ENCODE results near the gene CRYZL1. TPM values are rescaled to one million over a fixed set of nuclear protein-coding genes. Genes with fewer than 3 reads are reported as not detected.

Gene CRYZL1
- total RNA-seq, 6 experiments from 2014 or later = 9.7 to 16.3 (median 13.2) TPM

GRCh38 chr21:33554236-33554981, 87.1 kb downstream of the CRYZL1 start:
- Histone ChIP-seq H3K36me3 (peaks cover 24 to 87% (median 63%) of the 10 kb centered on the region in 4 donors), H3K4me1 (no peaks in the 10 kb centered on the region), H3K27ac (no peak overlapping the region), H3K27me3 (no peaks in the 10 kb centered on the region), H3K4me3 (no peak overlapping the region), H3K9me3 (no peaks in the 10 kb centered on the region)
- TF ChIP-seq POLR2A (IDR thresholded peaks at IDR 0.05) = no peak
- no peak for TF ChIP-seq CTCF (IDR thresholded peaks at IDR 0.05)
- ATAC-seq (no peak), DNase-seq (no peak)
- 90% methylated on average over 17 of the region's 18 CpGs for WGBS (ENCODE audit: insufficient coverage, low coverage, low lambda C conversion rate, missing lambda C conversion rate)
- intact Hi-C loops (cut with DNase I) = no loop called here

GRCh38 chr21:33552999-33553598, 88.4 kb downstream of the CRYZL1 start:
- Histone ChIP-seq H3K27me3 (no peaks in the 10 kb centered on the region), H3K9me3 (no peaks in the 10 kb centered on the region), H3K27ac (no peak overlapping the region), H3K36me3 (peaks cover 24 to 87% (median 65%) of the 10 kb centered on the region in 4 donors), H3K4me1 (no peaks in the 10 kb centered on the region), H3K4me3 (no peak overlapping the region)
- intact Hi-C loops (cut with DNase I) = no loop called here
- peak in 1 of 4 donors; percentile 15 for ATAC-seq
- 94% methylated on average over 4 of the region's 12 CpGs for WGBS (ENCODE audit: insufficient coverage, low coverage, low lambda C conversion rate, missing lambda C conversion rate)
- TF ChIP-seq CTCF (IDR thresholded peaks at IDR 0.05) (no peak), POLR2A (IDR thresholded peaks at IDR 0.05) (no peak)
- DNase-seq = no peak

- Histone ChIP-seq H3K27ac (no peak overlapping the region), H3K27me3 (no peaks in the 10 kb centered on the region), H3K9me3 (no peaks in the 10 kb centered on the region), H3K36me3 (peaks cover 24 to 87% (median 61%) of the 10 kb centered on the region in 4 donors), H3K4me1 (no peaks in the 10 kb centered on the region), H3K4me3 (no peak overlapping the region)
- ATAC-seq (peak in 3 of 4 donors; percentile 10 to 26 (median 17)), DNase-seq (no peak)
- TF ChIP-seq CTCF (IDR thresholded peaks at IDR 0.05) (no peak), POLR2A (IDR thresholded peaks at IDR 0.05) (no peak)
- intact Hi-C loops (cut with DNase I) = no loop called here
- 96% methylated on average over 17 of the region's 24 CpGs for WGBS (ENCODE audit: insufficient coverage, low coverage, low lambda C conversion rate, missing lambda C conversion rate)
These were observed 89.2 kb downstream of the CRYZL1 start for GRCh38 chr21:33552093-33552998.

DNA sequence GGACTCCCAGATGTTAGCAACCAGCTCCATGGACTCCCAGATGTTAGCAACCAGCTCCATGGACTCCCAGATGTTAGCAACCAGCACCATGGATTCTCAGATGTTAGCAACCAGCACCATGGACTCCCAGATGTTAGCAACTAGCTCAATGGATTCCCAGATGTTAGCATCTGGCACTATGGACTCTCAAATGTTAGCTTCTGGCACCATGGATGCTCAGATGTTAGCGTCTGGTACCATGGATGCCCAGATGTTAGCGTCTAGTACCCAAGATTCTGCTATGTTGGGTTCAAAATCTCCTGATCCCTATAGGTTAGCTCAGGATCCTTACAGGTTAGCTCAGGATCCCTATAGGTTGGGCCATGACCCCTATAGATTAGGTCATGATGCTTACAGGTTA, 89.9 kb downstream of the CRYZL1 start:
- TF ChIP-seq CTCF (IDR thresholded peaks at IDR 0.05) (no peak), POLR2A (IDR thresholded peaks at IDR 0.05) (no peak)
- Histone ChIP-seq H3K27ac (no peak overlapping the region), H3K4me3 (no peak overlapping the region), H3K4me1 (no peaks in the 10 kb centered on the region), H3K9me3 (no peaks in the 10 kb centered on the region), H3K36me3 (peaks cover 24 to 89% (median 61%) of the 10 kb centered on the region in 4 donors), H3K27me3 (no peaks in the 10 kb centered on the region)
- intact Hi-C loops (cut with DNase I) = no loop called here
- no CpG with 5 or more reads among the region's 2 CpGs for WGBS (ENCODE audit: insufficient coverage, low coverage, low lambda C conversion rate, missing lambda C conversion rate)
- ATAC-seq (no peak), DNase-seq (no peak)
